HG02588 (cell line): Measurements from ENCODE around the gene TBPL1.

Experiments used
- ATAC-seq: cut with Tn5 transposase; IDR thresholded peaks from one replicate; pipeline ENCODE4 v1.9.1; 2021; ENCODE audit warnings: mild to moderate bottlenecking, moderate library complexity; ENCODE audit not compliant: unreplicated experiment

The TBPL1 gene

GRCh38 chr6:134005800-134006199 lies 52.8 kb downstream of the TBPL1 start:
- ATAC-seq: no peak

GRCh38 chr6:134007077-134007476 lies 54.1 kb downstream of the TBPL1 start:
- ATAC-seq: no peak

DNA sequence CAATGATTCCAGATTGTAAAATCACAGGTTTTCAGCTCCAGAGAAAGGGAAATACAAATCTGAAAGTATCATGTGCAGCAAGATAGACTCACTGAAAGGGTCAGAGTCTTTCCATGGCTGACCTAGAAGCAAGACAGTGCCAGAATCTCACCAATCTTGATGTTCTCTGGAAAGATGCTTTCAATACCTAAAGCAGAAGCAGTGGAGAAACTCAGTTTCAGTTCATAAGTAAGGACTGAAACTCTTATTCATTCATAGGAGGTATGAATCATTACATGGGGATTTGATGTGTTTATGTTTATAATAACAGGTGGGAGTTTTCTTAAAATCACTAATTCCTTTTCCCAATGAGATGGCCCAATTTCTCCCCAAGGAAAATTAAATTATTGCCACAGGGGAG lies 56.9 kb downstream of the TBPL1 start:
- no peak for ATAC-seq

- ATAC-seq: no peak
These were observed 57.4 kb downstream of the TBPL1 start for GRCh38 chr6:134010400-134010799.

DNA sequence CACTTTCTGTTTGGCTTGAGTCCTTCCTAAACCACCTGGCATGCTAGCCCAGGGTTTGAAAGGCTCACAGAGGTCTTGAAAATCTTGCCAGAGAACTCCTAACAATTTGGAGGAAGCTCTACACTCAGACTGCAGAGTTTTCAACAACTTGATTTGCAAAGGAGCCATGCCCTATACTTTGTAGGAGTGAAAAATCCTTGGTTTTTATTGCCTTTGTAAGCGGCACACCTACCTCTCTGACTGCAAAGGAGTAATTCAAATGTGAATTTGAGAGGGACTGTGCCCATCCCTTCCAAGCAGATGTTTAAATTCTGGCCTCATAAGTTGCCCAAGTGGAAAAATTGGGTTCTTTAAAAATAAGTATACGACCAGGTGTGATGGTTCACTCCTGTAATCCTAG lies 58.0 kb downstream of the TBPL1 start:
- ATAC-seq: no peak

- no peak for ATAC-seq
These were observed 61.6 kb downstream of the TBPL1 start for GRCh38 chr6:134014588-134015137.

DNA sequence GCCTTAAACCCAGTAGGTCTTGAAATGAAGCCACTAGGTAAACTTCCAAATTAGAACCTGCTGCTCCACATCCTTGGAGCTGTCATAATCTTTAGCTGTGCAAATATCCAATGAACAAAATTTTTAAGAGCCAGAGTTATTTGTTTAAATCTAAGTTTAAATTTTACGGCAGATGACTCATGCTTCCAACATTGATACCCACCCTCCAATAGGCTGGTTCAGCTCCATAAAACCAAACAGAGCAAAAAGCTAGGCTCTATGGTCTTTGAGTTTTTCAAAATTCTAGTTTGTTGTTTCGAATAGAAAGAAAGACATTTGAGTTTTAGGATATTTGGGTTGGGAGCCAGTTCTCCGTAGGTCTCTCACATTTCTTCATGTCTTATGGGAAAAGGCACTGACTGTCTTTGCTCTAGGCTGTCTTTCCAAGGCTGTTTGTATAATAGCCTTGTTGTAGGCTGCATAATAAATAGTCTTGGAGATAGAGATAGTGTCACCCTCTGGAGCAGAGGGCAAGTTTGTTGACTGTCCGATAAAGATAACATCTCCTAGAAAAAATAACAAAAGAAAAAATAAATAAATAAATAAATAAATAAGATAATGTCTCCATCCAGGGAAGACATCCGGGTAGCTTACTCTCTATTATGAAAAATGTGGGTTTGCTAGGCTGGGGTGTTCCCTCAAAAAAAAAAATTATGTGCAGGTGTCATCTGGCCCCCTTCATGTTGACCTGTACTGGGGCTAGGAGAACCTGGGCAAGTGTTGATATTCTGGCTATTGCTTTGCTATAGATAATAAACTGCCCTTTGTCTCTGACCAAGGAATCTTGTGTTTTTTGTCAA lies 62.9 kb downstream of the TBPL1 start:
- ATAC-seq: no peak

GRCh38 chr6:134016558-134016814 lies 63.5 kb downstream of the TBPL1 start:
- no peak for ATAC-seq

GRCh38 chr6:134020071-134020470 lies 67.0 kb downstream of the TBPL1 start:
- ATAC-seq: no peak

DNA sequence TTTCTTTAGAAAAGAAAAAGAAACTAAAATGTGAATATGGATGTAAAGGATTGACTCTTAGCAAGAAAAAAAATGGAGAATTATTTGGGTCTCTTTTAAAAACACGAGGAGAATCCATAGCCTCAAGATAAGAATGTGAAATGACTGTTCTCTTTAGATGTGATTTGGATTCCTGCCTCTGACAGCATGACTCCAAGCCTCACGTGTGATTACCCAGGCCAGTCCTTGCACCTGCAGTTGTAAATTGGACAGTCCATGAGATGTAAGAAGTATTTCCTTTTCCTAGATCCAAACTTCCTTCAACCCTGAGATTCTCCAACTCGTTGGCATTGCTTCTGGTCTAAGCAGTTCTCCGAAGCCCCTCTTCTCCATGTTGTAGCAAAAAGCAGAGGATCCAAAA lies 67.5 kb downstream of the TBPL1 start:
- ATAC-seq: no peak

- no peak for ATAC-seq
These were observed 67.9 kb downstream of the TBPL1 start for GRCh38 chr6:134020968-134021367.

DNA sequence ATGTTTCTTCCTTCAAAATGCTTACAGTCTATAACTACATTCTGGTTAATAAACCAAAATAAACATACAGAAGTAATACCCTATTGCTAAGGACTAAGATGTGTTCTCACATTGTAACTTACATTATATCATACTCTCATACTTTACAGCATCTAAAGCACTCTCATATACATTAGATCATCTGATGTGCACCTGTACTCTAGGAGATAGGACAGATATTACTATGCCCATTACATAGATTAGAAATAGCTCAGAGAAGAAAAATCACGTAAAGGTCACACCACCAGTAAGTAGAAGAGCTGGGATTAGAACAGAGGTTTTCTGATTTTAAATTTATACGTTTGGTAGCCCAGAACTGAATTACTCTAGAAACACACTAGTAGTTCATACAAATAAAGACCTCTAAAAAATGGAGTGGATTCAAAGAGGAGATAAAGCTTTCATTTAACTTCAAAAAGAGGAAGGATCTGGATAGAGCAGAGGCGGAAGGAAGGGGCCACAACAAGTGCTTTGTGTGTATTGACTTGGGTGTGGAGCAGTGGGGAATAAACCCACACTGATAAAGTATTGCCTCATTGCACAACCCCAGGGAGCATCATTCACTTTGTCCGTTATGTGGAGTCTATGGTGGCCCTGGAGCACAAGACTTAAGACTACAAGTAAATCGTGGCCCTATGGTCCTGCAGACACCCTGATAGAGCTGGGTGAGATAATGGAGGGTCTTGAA lies 68.5 kb downstream of the TBPL1 start:
- no peak for ATAC-seq

GRCh38 chr6:134022650-134023049 lies 69.6 kb downstream of the TBPL1 start:
- ATAC-seq: no peak

GRCh38 chr6:134026597-134026996 lies 73.6 kb downstream of the TBPL1 start:
- no peak for ATAC-seq

- no peak for ATAC-seq
These were observed 75.4 kb downstream of the TBPL1 start for GRCh38 chr6:134028438-134028837.

DNA sequence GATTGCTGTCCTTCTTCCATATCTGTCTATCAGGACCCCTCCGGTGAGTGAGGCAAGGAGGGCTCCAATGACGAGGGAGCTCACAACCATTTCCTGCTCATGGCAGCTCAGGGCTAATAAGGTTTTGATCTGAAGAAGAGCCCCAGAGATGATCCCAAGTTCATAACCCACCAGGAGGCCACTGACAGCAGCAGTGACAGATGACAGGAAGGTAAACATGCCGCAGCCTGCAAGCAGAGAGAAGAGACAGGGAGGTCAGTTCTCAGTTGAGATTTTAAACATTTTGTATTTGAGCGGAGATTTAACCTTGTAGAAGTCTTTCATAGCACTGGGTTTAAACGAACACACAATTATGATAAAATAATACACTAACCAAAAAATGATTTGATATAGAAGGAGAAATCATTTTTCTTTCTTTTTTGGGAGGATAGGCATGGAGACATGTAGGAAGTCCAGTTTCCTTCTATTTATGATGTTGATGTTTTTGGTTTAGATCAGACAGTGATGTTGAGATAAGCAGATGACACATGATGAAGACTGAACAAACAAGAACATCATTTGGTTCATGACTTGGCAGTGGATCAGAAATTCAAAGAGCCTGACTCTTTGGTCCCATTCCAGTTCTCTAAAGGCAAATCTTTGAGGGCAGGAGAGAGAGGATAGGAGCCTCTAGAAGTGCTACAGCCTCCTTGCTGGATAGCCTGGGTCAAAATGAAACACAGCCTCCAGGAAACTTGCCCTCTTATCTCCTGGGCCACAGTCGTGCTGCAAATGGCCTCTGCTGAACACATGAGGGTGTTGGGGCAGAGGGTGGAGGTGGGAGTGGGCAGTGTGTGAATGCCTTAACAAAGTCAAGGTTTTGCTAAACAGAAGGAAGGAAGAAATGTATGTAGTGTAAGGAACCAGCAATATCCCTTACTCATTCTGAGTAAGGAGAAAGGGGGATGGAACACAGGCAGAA lies 76.8 kb downstream of the TBPL1 start:
- ATAC-seq: no peak

GRCh38 chr6:134031696-134032255 lies 78.8 kb downstream of the TBPL1 start:
- no peak for ATAC-seq

- no peak for ATAC-seq
These were observed 81.5 kb downstream of the TBPL1 start for GRCh38 chr6:134034478-134034877.

GRCh38 chr6:134034961-134035822 lies 82.2 kb downstream of the TBPL1 start:
- ATAC-seq: no peak

DNA sequence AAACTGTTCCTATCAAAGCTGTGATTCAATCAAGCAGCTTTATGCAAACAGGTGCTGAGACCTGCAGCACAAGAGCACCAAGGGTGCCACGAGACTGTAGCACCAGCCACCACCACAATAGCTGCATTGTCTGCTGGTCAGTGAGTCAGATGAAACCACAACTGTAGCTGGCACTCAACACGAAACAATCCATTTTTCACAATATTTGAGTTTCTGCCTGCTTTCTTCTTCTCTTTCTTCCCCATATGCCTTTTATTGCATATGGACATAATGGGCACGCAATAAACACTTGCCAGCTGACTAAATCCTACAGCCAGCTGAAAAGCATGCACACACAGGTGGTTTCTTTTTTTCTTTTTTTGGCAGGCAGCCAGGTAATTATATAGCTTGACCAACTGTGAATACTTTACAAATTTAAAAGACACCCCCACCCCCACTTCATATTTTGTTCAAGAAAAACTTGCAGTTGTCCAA lies 82.8 kb downstream of the TBPL1 start:
- no peak for ATAC-seq
